ENCODE results near the gene HAAO.

DNA sequence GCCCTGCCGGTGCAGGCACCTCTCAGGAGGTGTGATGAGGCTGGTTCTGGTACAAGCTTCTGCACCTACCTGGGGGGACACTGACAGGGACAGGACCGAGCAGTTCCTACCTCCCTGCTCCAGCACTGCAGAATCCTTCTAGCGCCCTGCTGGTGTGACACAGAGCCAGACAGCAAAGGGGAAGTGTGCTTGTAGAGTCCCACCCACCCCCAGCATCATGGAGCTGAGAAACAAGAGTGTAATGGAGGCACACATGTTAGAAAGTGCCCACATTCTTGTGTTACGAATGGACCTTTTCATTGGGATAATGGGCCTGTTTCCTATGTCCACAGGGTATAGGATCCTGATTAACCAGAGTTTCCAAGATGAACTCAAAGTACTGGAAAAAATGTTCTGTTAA is 66.7 kb downstream of the HAAO start:
- TF ChIP-seq POLR2A (IDR thresholded peaks at IDR 0.05) (no peak), CTCF (IDR thresholded peaks at IDR 0.05) (no peak)
